Measurements from ENCODE around the gene UFC1.

DNA sequence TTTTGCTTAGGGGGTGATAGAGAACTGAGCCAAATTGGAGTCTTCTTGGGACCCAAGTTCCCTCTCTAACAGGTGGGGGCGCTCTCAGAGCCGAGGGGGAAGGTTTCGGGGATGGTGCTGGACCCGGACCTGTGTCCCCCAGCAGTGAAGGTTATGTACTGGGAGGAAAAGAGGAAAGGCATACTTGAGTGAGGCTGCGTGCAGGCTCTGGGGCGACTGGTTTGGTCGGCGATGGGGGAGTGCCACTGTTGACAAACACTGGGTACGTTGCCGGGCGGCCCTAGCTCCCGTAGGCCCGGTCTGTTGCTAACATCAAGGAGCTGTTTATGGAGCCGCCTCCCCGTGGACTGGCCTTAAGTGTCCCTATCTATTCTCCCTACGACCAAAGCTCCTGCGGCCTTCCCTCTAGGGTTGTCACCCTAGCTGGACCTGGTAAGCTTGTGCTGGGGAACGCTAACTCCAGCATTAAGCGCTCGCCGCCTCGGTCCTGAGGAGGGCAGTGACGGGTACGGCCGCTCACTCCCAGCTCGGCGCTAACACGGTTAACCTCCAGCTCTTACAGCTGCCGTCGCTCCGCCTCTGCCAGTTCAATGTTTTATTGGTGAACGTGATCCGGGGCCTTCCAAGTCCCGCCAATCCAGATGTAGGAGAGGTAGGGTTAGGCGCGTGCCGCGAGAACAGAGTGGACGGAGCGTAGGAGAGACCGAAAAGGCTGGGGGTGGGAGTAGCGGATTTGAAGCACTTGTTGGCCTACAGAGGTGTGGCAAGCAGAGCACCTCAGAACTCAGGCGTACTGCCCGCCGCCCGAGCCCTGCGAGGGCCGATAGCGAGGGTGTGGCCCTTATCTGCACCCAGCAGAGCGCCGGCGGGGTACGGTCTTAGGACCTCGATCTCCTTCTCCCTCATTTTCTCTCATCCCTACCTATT is 12.2 kb downstream of the UFC1 start, which contains the start of gene PPOX:
- peak; percentile 26 to 50 for TF ChIP-seq POLR2A (IDR thresholded peaks at IDR 0.05)
- TF ChIP-seq, protein P1, sequence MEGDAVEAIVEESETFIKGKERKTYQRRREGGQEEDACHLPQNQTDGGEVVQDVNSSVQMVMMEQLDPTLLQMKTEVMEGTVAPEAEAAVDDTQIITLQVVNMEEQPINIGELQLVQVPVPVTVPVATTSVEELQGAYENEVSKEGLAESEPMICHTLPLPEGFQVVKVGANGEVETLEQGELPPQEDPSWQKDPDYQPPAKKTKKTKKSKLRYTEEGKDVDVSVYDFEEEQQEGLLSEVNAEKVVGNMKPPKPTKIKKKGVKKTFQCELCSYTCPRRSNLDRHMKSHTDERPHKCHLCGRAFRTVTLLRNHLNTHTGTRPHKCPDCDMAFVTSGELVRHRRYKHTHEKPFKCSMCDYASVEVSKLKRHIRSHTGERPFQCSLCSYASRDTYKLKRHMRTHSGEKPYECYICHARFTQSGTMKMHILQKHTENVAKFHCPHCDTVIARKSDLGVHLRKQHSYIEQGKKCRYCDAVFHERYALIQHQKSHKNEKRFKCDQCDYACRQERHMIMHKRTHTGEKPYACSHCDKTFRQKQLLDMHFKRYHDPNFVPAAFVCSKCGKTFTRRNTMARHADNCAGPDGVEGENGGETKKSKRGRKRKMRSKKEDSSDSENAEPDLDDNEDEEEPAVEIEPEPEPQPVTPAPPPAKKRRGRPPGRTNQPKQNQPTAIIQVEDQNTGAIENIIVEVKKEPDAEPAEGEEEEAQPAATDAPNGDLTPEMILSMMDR (IDR thresholded peaks at IDR 0.05), result peak in 3 of 4 experiments; percentile 36 to 54 (median 48)

Data from gastroesophageal sphincter (tissue), 3 donors.